ENCODE results near the gene IGFBP7. TPM values are rescaled to one million over a fixed set of nuclear protein-coding genes. Genes with fewer than 3 reads are reported as not detected.

Gene IGFBP7
- total RNA-seq, 1 donor from 2014 or later: 42.0 TPM

Small RNAs within 50 kb of the gene (small RNA-seq; reads per million reads assigned to genes)
- gene RNU6-998P (ENCODE audit: low replicate concordance): not detected

Other genes with a start within 250 kb of the IGFBP7 start
- 7.6 TPM for gene REST, start 202.5 kb downstream of the IGFBP7 start, total RNA-seq
- 16.7 TPM for gene NOA1, start 132.8 kb downstream of the IGFBP7 start, total RNA-seq
- gene POLR2B, start 131.5 kb downstream of the IGFBP7 start, total RNA-seq: 179 TPM

Measured in temporal lobe (tissue), 2 donors.